SK-N-SH (cell line): ENCODE measurements around the gene PCDHA12.

Source experiments
- CHD2 ChIP-seq: fragments of 150-350 bp; IDR thresholded peaks from 2 replicates; pipeline ENCODE4 v1.6.1; 2018; ENCODE audit warnings: low read length; ENCODE audit not compliant: partially characterized antibody
- CTCF ChIP-seq: fragments of 200-600 bp; sonication (generic); IDR thresholded peaks from 2 replicates; pipeline ENCODE4 v1.6.1; 2017; ENCODE audit warnings: antibody characterized with exemption, mild to moderate bottlenecking, moderate library complexity
- ELF1 ChIP-seq: IDR thresholded peaks from 2 replicates; pipeline ENCODE4 v1.4.0; 2012
- EP300 ChIP-seq, 2 experiments: IDR thresholded peaks; 2 replicates each; pipeline versions ENCODE4 v1.4.0 to v1.6.1; 2012; ENCODE audit warnings: borderline replicate concordance in 1 of 2, low read depth in 1 of 2, low read length in 1 of 2
- EZH2phosphoT487 ChIP-seq: fragments of 200-600 bp; sonication (generic); IDR thresholded peaks from 2 replicates; pipeline ENCODE4 v1.6.1; 2017; ENCODE audit warnings: low read depth, mixed run types, mild to moderate bottlenecking, antibody characterized with exemption, moderate library complexity, borderline replicate concordance
- MAX ChIP-seq: IDR thresholded peaks from 2 replicates; pipeline ENCODE4 v1.4.0; 2012; ENCODE audit warnings: low read depth
- POLR2AphosphoS5 ChIP-seq: IDR thresholded peaks from 2 replicates; pipeline ENCODE4 v1.6.1; 2012; ENCODE audit warnings: low read depth, low read length
- RCOR1 ChIP-seq: fragments of 150-350 bp; IDR thresholded peaks from 2 replicates; pipeline ENCODE4 v1.6.1; 2017; ENCODE audit warnings: antibody characterized with exemption, low read length
- SMC3 ChIP-seq: IDR thresholded peaks from 2 replicates; pipeline ENCODE4 v1.6.1; 2012; ENCODE audit warnings: low read depth, low read length, improper control_type of control experiment
- YY1 ChIP-seq: IDR thresholded peaks from 2 replicates; pipeline ENCODE4 v1.4.0; 2012; ENCODE audit warnings: low read depth, mild to moderate bottlenecking

- peak; percentile 13; the same call in 1 of the 2 replicates for TF ChIP-seq CTCF
- TF ChIP-seq EZH2phosphoT487 = no peak
- TF ChIP-seq EP300 (IDR thresholded peaks at IDR 0.05; ENCODE audit: borderline replicate concordance in 1 of 2, low read depth in 1 of 2, low read length in 1 of 2) = no peak
- TF ChIP-seq CHD2 = no peak
- no peak for TF ChIP-seq RCOR1
- TF ChIP-seq POLR2AphosphoS5 = no peak
- TF ChIP-seq YY1 = no peak
- TF ChIP-seq MAX = no peak
- TF ChIP-seq SMC3 = no peak
- no peak for TF ChIP-seq ELF1
These were observed 19.1 kb upstream of the PCDHA12 start, which contains the start of gene PCDHA10 for GRCh38 chr5:140855772-140856674.
